ENCODE data around the gene CD86.

DNA sequence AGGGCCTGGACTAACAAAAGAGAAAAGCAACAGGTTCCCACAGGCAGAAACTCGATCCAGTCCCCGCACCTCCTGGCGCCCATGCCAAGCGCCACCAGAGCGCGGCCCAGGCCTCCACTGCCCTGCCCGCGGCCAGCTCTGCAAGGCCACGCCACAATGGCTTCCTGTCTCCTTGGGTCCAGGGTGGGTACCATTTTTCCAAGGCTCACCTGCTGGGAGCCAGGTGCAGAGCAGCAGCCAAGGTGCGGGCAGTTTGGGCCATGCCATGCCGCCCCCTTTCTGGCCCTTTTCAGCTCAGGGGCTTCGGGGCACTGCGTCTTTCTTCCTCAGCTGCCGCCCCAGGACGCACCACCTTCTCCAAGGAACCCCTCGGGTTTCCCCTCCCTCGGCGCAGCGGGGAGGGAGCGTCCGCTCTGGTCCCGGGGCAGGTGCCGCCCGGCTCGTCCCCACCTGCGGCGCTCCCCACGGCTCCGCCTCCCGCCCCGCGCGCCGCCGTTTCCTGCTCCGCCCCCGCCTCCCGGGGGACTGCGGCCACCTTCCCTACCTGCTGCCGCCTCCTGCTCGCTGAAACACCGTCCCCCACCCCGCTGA lies 33.3 kb upstream of the CD86 start, which contains the start of gene ILDR1:
- TF ChIP-seq JUN (IDR thresholded peaks at IDR 0.05) (no peak), EP300 (IDR thresholded peaks at IDR 0.05) (no peak), SMC3 (IDR thresholded peaks at IDR 0.05) (no peak), POLR2A (IDR thresholded peaks at IDR 0.05; ENCODE audit: low read length) (no peak), SREBF2 (IDR thresholded peaks at IDR 0.05) (no peak), RNF2 (IDR thresholded peaks at IDR 0.05; ENCODE audit: borderline replicate concordance, low read depth) (no peak), CHD2 (IDR thresholded peaks at IDR 0.05; ENCODE audit: low read length, partially characterized antibody) (no peak), RAD21 (conservative IDR thresholded peaks at IDR 0.05 in 1 of 2, IDR thresholded peaks at IDR 0.05 in 1 of 2) (no peak)
- TF ChIP-seq, protein P1, sequence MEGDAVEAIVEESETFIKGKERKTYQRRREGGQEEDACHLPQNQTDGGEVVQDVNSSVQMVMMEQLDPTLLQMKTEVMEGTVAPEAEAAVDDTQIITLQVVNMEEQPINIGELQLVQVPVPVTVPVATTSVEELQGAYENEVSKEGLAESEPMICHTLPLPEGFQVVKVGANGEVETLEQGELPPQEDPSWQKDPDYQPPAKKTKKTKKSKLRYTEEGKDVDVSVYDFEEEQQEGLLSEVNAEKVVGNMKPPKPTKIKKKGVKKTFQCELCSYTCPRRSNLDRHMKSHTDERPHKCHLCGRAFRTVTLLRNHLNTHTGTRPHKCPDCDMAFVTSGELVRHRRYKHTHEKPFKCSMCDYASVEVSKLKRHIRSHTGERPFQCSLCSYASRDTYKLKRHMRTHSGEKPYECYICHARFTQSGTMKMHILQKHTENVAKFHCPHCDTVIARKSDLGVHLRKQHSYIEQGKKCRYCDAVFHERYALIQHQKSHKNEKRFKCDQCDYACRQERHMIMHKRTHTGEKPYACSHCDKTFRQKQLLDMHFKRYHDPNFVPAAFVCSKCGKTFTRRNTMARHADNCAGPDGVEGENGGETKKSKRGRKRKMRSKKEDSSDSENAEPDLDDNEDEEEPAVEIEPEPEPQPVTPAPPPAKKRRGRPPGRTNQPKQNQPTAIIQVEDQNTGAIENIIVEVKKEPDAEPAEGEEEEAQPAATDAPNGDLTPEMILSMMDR (IDR thresholded peaks at IDR 0.05) = no peak

Data from A549 (cell line).